GM20431 (cell line): ENCODE data around the gene MKNK2.

ENCODE experiments used
- in situ Hi-C: fragments of 300-500 bp; cut with MseI, MboI; formaldehyde crosslinking; loops from one replicate; pipeline ENCODE4 v1.15.0; 2020; ENCODE audit warnings: low sequenced_read_pairs; ENCODE audit not compliant: unreplicated experiment

The MKNK2 gene

DNA sequence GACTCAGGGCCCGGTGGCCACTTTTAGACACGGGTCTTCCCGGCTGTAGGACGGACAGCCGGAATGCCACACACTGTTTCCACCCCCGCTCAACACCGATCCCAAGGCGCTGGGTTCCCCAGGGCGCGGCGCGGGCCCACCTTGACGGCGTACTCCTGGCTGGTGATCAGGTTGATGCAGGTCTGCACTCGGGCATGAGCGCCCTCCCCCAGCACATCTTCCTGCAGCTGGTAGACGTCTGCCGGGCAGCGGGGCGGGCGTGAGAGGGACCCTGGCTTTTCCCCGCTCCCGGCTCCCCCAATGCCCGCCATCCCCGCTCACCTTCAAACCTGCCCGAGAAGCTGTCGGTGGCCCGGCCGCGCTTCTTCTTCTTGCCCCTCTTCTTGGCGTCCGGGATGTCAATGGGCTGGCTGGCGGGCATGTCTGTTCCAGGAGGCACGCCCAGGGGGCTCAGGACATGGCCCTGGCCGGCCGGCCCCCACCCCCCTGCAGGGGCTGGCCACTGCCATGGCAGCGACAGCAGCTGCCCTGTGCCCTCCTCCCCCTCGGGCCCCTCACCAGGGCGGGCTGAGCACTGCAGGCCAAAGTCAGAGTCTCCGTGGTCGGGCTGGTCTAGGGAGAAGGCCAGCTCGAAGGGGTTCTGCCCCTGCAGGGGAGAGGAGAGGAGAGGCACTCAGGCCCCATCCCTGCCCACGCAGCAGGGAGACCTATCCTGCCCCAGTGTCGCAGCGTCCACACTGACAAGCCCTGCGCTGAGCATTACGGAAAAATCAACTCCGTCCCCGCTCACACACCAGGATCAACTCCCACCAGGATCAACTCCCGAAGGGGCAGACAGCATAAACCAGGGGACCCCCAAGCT is 4.8 kb downstream of the MKNK2 start:
- in situ Hi-C loops: no loop called here

DNA sequence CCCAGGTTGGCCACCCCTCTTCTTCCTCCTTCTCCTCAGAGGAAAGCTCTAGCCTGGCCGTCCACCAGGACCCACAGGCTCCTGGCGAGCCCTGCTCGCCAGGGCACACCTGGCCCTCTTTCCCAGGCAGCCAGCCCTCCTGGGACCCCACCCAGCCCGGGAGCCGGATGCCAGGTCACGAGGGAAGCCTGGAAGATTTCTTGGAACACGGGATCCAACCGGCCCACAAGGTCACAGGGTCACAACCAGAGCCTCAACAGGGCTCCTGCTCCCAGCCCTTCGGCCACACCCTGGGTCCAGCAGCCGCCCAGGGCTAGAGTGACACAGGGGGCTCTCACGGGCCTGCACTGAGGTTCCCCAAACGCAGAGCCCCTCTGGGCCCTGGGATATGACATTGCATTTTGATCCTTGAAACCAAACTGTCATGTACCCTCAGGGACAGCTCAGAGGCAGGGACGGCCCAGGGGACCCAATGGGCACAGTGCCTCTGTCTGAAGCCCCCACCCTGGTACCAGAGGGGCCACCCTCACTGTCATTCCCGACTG is 5.5 kb downstream of the MKNK2 start:
- in situ Hi-C loops: no loop called here

DNA sequence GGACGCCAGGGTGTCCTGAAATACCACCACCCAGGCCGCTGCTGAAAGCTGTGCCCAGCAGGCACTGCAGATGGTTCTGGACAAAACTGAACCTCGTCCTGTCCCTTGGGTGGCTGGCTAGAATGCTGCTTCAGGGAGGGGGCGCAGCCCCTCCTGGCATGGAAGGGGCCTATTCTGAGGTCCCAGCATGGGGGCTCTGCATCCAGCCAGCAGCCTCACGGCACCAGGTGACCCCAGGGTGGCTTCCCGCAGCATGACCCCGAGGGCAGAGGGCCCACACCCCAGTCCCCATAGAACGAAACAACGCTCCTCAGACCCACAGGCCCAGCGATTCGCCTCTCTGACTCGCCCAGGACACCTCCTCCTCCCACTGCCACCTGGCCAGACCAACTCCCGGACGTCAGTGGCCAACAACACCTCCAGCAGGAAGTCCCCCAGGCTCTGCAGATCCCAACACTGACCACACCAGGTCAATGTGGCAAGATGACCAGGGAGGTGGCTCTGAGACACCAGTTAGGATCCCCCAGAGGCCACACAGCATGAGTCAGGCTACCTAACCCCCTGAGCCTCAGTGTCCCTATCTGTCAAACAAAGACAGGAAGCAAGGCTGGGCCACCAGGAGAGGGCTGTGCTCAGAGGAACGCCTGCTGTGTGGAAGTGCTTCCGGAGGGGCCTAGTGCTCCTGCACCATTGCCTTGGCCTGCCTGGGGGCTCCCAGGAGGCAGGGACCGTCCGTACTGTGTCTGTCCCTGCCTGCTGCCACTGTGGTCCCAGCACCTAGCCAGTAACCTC is 6.1 kb downstream of the MKNK2 start:
- in situ Hi-C loops: no loop called here

GRCh38 chr19:2043961-2044708 is 6.9 kb downstream of the MKNK2 start:
- in situ Hi-C loops: no loop called here

DNA sequence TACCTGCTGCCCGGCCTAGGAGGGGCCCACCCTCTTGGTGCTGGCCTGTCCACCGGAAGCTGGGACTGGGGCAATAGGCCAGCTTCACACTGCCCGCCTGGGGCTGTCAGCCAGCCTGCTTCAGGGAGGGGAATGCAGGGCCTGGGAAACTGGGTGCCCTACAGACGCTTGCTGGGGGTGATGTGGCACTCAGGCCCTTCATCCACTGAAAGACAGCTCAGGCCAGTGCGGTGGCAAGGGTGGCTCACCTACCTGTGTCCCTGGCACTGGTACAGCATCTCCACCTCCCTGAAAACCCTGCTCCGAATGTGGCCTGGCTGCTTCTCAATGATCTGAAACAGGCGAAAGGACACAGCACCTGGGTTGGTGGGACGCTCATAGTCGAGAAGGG is 7.8 kb downstream of the MKNK2 start:
- in situ Hi-C loops: no loop called here

DNA sequence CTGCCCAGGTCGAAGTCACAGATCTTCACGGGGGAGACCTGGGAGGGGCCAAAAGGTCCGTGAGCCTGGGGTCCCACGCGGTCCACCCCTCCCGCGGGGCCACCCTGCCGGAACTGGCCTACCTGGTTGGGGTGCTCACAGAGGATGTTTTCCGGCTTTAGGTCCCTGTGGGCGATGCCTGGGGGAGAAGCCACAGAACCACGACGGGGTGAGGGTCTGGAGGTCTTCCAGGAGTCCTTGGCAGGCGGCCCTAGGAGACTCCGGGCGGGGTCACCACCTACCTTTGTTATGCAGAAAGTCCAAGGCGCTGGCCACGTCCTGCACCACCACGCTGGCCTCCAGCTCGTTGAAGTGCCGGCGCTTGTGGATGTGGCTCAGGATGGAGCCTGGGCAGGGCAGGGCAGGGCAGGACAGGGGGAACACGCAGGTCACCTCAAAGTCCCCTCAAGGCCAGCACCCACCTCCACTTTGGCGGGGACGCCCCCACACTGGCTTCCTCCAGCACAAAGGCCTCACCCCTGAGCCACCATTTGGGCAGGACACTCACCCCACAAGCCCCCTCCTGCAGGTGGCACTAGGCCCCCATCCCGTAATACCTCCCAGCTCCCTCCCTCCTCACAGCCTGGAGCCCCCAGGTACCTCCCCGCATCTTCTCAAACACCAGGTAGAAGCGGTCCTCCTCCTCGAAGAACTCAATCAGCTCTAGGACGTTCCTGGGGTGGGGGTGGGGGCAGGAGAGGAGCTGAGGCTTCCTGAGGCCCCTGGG is 8.4 kb downstream of the MKNK2 start:
- in situ Hi-C loops: no loop called here

DNA sequence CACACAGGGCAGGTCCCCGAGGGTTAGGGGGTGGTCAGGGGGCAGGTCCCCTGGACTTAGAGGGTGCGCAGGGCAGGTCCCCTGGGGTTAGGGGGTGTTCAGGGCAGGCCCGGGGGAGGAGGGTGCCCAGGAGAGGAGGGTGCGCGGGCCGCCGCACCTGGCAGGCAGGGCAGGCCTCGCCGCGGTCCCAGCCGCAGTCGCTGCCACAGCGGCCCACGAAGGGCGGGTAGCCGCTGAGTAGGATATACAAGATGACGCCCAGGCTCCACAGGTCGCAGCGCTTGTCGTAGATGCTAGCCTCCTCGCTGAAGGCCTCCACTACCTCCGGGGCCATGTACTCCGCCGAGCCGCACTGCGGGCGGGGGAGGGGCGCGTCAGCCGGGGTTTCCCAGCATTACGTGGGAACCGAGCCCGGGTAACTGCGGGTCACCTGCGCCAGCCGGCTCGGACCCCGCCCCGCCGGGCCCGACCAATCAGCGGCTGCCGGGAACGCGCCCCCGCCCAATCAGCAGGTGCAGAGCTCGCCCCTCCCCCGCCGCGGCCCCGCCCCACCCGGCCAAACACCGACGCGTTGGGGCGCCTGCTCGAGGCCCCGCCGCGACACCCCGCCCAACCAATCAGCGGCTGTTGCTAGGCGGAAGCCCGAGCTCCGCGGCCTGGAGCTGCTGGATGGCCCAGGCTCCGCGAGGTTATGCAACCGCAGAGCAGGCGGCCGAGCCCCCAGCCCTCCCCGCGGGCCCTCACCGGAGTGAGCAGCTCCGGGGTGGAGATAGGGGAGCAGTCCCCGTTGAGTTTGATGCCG is 9.2 kb downstream of the MKNK2 start:
- in situ Hi-C loops: no loop called here

DNA sequence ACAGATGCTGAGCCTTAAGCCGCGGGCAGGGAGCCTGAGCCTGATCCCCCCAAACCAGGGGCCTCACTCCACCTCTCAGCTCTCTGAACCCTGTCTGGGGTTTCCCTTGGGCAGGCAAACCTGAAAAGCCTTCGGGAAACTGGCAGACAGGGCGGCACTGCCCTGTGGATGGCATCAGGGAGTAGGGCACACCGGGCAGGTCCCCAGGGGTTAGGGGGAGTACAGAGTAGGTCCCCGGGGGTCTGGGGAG is 9.7 kb downstream of the MKNK2 start:
- in situ Hi-C loops: no loop called here

DNA sequence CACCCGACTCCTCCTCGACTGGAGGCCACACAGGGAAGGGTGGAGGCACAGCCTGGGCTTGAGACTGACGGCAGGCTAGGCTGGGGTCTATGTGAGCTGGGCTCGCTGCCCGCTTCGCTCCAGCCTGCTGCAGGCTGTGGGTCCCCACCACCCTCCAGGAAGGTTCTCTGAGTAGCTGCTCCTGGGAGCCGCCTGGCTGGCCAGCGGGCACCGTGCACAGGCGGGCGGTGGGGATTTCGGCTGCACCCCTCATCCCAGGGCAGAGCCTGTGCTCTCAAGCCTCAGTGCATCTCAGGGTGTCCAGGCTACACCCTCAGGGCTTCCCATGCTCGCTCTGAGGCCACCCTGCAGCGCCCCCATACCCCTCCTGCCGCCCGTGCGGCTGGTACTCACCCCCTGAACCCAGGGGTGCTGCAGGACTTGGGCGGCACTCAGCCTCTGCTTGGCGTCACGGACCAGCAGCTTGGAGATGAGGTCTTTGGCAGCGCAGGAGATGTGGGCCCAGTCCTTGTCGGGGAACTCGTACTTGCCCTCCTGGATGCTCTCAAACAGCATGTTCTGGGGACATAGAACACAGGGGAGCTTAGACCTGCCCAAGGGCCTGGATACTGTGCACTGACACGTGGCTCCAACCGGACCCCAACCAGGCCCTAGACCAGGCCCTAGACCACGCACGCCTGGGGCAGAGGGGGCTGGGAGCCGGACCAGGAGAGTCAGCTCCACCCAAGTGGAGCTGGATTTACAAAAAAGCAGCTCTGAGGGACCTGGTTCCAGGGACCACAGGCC is 10.2 kb downstream of the MKNK2 start:
- in situ Hi-C loops: no loop called here

GRCh38 chr19:2039959-2040646 is 10.9 kb downstream of the MKNK2 start:
- in situ Hi-C loops: no loop called here

DNA sequence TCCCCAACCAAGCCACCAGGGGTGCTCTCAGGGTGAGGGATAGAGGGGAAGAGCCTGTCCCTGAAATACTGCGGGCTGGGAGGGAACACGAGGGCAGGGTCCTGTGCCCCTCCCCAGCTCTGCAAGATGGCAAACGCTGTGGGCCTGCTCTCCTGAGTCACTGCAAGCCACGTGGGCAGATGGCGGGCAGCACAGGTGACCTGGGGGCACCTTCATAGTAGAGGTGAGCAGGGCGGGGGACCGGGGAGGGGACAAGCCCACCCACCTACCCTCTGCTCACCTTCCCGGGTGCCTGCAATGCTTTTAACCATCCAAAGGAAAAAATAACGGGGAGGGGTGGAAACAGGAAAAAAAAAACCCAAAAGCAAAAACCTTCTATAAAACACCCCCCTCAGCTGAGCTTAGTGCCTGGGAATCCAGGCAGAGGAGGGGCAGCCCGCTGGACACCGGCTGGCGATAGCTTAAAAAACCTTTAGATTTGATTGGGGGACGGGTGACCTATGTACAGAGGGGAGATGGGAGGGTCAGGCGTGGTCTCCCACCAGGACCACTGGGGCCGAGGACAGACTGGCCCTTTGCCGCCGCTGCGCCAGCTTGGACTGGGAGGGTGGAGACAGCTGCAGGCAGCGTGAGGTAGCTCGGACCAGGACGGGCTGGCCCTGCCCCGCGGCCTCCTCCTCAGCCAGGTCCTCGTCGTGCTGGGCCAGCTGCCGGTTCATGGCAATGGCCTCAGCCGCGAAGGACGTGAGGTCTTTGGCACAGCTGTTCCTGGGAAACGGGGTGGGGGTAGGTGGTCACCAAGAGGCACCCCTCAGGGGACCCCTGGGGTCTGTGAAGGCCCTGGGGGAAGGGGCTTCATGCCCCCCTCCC is 11.7 kb downstream of the MKNK2 start:
- in situ Hi-C loops: no loop called here

- in situ Hi-C loops: no loop called here
Measured at GRCh38 chr19:2038284-2039088, 12.6 kb downstream of the MKNK2 start.

DNA sequence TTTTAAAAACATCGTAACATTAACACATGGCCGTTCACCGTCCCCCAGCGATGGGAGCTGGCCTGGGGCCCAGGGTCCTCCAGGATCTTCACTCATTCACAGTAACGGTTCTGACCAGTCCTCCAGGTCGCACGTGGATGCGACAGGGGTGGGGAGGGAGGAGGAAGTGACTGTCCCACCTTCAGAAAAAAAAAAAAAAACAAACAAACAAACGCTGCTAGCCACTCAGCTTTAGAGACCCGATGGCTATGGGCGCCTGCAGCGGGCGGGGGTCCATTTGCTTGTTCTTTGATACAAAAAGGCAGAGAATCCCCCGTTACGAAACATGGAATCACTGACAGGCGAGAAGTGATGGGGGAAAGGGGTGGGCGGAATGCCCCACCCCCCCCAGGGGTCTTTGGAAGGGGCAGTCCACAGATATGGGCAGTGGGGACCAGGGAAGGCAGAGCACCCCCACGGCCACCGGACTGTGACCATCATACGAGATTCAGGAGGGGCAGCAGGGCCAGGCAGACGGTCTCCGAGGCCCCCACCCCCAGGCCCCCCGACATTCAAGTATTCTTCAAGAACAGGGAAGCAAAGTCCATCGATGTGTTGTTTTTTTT is 13.3 kb downstream of the MKNK2 start:
- in situ Hi-C loops: no loop called here

DNA sequence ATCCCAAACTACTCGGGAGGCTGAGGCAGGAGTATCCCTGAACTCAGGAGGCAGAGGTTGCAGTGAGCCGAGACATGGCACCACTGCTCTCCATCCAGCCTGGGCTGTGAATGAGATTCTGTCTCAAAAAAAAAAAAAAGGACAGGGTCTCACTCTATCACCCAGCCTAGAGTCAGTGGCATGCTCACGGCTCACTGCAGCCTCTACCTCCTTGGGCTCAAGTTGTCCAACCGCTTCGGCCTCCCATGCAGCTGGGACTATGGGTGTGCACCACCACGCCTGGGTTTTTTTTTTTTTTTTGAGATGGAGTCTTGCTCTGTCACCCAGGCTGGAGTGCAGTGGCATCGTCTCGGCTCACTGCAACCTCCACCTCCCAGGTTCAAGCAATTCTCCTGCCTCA is 14.6 kb downstream of the MKNK2 start:
- in situ Hi-C loops: no loop called here

DNA sequence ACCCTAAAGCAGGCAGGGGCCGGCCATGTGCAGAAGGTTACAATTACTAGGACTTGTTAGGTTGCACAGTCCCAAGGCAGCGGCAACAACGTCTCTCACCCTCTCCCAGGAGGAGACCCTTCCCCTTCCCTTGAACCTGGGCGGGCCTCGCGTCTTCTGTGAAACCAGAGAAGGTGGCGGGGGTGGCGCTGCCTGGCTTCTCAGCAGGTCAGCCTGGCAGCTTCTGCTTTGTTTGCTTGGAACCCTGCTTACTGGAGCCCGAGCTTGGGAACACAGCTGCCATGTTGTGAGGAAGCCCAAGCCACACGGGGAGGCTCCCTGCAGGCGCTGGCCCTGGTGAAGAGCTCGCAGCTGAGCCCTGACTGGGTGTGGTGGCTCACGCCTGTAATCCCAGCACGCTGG is 15.5 kb downstream of the MKNK2 start:
- in situ Hi-C loops: no loop called here
